Hepatic stellate cell (primary cell): ENCODE data around the gene HEXA.

Experiments
- DNase-seq: peaks from one replicate; pipeline ENCODE4 v3.0.0; 2011; ENCODE audit warnings: low spot score

Gene HEXA

GRCh38 chr15:72319360-72319984, 56.3 kb downstream of the HEXA start:
- DNase-seq, result peak; percentile 68

- no peak for DNase-seq
Observed at GRCh38 chr15:72318408-72318942, 57.3 kb downstream of the HEXA start.

DNA sequence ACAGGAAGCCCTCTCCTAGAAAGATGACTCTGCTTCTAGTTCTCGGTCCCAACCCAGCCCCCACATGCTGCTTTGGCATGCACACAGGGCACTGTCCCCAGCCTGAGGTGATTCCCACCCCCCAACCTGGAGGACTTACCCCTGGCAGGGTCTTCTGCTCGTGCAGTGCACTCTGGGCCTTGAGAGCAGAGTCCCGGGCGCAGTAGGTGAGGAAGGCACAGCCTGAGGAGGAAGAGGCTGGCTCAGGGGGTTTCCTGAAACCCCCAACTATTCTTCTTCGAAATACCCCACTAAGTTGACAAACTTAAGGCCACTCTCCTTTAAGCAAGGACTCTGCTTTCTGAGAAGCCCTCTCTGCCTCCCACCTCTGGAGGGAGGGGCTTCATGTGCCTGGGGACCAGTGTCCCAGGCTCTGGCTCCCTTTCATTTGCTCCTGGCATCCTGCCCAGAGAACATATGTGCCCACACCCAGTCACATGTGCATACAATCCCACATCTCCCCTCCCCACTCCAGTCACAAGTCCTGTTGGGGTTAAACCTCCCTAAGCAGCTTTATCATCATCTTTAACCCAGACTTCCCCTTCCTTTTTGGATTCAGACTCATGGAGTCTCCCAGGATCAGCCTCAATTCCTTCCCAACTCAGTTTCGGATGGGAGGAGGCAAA, 60.0 kb downstream of the HEXA start:
- DNase-seq, result no peak

GRCh38 chr15:72313881-72314280, 61.9 kb downstream of the HEXA start:
- no peak for DNase-seq

DNA sequence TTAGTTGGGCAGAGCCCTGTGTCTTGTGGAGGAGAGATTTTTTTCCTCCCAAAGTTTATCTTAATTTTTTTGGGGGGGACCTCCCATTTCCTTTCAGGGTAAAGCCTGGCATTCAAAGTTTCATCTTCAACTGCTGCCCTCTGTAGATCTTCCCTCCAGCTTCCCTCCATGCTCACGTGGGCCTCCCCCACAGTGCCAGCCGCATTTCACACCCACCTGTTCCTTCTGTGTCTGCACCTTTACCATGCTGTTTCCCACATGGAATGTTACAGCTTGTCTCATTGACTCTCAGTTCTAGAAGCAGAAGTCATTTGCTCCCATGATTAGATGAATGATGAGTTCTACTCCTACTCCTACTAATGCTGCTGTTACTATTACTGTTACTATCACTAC, 62.4 kb downstream of the HEXA start:
- DNase-seq, result no peak

- DNase-seq, result peak; percentile 89
Observed at GRCh38 chr15:72312605-72313447, 63.0 kb downstream of the HEXA start.

GRCh38 chr15:72307026-72307425, 68.8 kb downstream of the HEXA start:
- DNase-seq, result no peak

DNA sequence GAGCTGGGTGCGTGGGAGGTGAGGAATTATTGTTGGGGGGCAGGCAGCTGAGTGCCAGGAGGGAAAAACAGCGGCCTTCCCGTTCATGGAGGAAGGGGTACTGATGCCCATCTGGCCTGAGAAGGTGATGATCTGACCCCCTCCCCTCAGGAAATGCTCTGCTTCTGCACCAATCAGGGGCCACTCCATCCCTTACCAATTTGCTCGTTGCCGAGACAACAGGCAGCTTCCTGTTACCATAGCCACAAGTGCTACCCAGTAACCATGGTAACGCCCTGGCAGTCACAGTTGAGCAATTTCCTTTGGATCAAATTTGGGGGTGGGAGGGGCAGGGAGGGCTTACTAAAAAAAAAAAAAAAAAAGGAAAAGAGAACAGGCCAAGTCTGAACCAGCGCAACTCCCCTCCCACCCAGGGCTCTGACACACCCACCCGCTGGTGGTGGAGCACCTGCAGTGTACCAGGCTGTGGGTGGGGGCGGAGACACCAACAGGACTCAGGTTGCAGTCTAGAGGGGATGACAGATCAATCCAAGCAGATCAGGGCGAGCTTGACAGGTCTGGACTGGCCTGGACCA, 69.5 kb downstream of the HEXA start:
- no peak for DNase-seq

- no peak for DNase-seq
Observed at GRCh38 chr15:72304596-72304995, 71.2 kb downstream of the HEXA start.

DNA sequence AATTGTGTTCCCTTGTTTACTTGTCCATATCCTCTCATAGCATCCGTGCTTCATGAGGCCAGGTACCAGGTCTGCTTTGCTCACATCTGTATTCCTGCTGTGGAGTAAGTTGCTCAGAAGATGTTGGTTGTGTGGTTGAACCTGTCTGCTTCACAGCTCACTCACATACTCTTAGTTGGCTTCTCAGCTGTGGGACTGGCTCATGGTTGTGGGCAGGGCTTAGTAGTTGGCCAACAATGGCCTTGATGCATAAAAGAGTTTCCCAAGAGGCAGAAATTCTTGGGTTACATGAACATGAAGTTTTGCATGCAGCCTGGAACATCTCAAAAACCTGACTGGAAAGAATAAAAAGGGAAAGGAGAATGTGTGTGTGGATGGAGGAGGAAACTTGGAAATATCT, 72.9 kb downstream of the HEXA start:
- DNase-seq, result no peak
